ENCODE measurements around the gene COL26A1.
"Not testable (repeated sequence)": the region's sequence is repeated elsewhere in the genome, so short reads cannot be mapped to it uniquely, and the experiment has no call there.

The COL26A1 gene

DNA sequence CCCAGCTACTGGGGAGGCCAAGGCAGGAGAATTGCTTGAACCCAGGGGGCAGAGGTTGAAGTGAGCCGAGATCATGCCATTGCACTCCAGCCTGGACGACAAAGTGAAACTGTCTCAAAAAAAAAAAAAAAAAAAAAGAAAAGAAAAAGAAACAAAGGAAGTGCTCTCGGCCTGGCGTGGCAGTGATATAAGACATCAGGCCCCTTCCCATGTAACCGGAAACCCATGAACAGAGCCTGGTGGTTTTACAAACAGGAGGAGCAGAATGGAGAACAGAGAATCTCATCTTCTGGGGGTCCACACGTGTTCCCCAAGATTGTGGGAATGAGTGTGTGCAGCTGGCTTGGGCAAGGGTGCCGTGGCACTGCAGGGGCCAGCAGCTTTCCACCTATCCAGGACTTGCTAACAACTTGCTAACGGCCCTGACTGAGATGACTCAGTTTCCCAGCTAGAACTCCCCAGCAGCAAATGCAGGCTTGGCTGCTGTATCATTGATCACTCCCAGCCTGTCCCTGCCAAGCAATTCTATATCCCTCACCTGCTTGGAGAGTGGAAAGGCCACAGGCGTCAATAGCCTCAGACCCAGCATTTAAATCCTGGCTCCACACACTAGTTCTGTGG is 103.0 kb downstream of the COL26A1 start:
- Histone ChIP-seq H3K9ac (ENCODE audit: insufficient read length) (no peak overlapping the region), H3K4me3 (no peak overlapping the region), H3K27ac (no peak overlapping the region), H3K9me3 (ENCODE audit: low read depth, low read length) (no peaks in the 10 kb centered on the region), H3K36me3 (ENCODE audit: insufficient read depth, low read length) (no peaks in the 10 kb centered on the region)
- TF ChIP-seq POLR2AphosphoS5 (IDR thresholded peaks at IDR 0.05; ENCODE audit: borderline replicate concordance, low read depth, low read length) (no peak), EZH2 (IDR thresholded peaks at IDR 0.05) (no peak), FOXP2 (optimal IDR thresholded peaks at IDR 0.05; ENCODE audit: control extremely low read depth, extremely low read length, insufficient read depth) (no peak)
- DNase-seq (ENCODE audit: low read depth, low spot score) = no peak

DNA sequence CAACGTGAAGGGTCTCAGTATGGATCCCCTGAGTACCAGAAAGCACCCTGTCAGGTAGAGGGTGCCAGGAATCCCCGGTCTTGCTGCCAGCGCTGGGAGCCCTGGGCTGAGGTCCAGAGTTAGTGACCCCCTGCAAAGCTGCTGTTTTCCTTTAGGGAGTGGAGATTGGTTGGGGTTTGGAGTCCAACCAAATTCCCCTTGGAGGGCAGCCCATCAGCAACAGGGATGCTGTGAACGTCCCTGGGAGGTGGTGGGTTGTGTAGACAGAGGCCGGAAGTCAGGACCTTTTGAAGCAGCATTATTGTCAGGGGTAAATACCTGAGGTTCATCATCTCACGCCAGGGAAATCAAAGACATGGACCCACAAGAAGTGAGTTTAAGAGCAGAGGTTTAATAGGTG is 104.2 kb downstream of the COL26A1 start:
- H3K27ac ChIP-seq = no peak overlapping the region
- no peak for TF ChIP-seq POLR2AphosphoS5 (IDR thresholded peaks at IDR 0.05; ENCODE audit: borderline replicate concordance, low read depth, low read length)
- TF ChIP-seq EZH2 (IDR thresholded peaks at IDR 0.05) = no peak
- no peak for TF ChIP-seq FOXP2 (optimal IDR thresholded peaks at IDR 0.05; ENCODE audit: control extremely low read depth, extremely low read length, insufficient read depth)
- no peak overlapping the region for H3K4me3 ChIP-seq
- no peak overlapping the region for H3K9ac ChIP-seq (ENCODE audit: insufficient read length)
- H3K36me3 ChIP-seq (ENCODE audit: insufficient read depth, low read length) = no peaks in the 10 kb centered on the region
- no peak for DNase-seq (ENCODE audit: low read depth, low spot score)
- no peaks in the 10 kb centered on the region for H3K9me3 ChIP-seq (ENCODE audit: low read depth, low read length)

DNA sequence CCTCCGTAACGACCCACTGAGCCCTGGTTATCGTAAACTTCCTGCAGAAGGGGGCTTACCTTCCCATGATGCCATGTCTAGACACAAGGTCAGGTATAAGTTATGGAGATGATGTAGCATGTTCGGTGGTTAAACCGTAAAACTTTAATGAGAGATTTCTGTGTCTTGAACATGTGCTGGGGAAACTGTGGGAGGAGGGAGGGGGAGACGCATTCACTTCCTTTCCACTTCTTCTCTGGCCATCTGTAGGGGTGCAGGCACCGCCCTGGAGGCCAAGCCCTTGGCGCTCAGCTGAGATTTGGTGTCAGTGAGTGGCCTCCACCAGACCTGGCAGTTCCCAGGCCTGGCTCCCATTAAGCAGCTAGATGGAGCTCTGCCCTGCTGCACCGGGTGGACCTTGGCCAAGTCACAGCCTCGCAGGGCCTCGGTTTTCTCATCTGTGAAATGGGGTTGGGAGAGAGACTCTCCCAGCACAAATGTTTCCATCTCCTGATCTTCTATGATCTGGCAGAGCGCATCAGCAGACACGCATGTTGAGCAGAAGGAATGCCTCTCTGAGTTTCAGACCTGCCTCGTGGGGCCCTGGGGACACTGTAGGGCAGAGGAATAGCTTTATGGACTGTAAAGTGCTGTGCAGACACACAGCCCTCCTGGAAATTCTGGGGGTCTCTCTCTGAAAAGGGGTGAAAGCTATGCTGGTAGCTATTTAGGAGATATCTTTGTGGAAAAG is 106.0 kb downstream of the COL26A1 start:
- no peak overlapping the region for H3K27ac ChIP-seq
- DNase-seq (ENCODE audit: low read depth, low spot score) = no peak
- no peak for TF ChIP-seq FOXP2 (optimal IDR thresholded peaks at IDR 0.05; ENCODE audit: control extremely low read depth, extremely low read length, insufficient read depth)
- TF ChIP-seq POLR2AphosphoS5 (IDR thresholded peaks at IDR 0.05; ENCODE audit: borderline replicate concordance, low read depth, low read length) = no peak
- no peak for TF ChIP-seq EZH2 (IDR thresholded peaks at IDR 0.05)

DNA sequence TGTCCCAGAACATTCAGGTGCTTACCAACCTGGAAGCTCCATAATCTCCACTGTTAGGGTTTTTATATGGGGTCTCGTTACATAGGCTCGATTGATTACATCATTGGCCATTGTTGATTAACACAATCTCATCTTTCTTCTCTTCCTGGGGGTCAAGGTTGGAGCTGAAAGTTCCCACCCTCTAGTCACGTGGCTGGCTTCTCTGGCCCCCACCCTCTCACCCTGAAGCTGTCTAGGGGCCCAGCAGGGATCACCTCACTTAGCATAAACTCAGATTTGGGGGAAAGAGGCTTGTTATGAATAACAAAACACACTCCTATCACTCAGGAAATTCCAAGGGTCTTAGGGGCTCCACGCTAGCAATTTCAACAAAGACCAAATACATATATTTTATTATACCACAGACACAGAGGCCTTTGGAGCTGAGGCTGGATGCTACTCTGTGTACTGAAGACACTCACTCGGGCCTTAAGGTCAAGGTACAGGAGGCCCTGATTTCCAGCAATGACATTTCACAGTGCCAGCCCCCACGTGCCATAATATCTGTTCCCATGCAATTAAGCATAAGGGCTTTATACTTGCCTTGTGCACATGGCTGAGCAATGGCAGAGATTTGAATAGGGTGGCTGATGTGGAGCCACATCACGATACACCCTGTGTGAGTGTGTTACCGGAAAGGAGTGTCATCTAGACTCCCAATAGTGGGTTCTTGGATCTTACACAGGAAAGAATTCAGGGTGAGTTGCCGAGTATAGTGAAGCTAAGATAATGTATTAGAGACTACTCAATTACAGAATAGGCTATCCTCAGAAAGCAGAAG is 108.2 kb downstream of the COL26A1 start:
- H3K27ac ChIP-seq = no peak overlapping the region
- no peak overlapping the region for H3K9ac ChIP-seq (ENCODE audit: insufficient read length)
- H3K9me3 ChIP-seq (ENCODE audit: low read depth, low read length) = no peaks in the 10 kb centered on the region
- TF ChIP-seq EZH2 (IDR thresholded peaks at IDR 0.05) (no peak), FOXP2 (optimal IDR thresholded peaks at IDR 0.05; ENCODE audit: control extremely low read depth, extremely low read length, insufficient read depth) (no peak), POLR2AphosphoS5 (IDR thresholded peaks at IDR 0.05; ENCODE audit: borderline replicate concordance, low read depth, low read length) (no peak)
- H3K4me3 ChIP-seq = no peak overlapping the region
- H3K36me3 ChIP-seq (ENCODE audit: insufficient read depth, low read length) = no peaks in the 10 kb centered on the region
- DNase-seq (ENCODE audit: low read depth, low spot score) = no peak

More for the DNA sequence above, 106.0 kb downstream of the COL26A1 start:
- no peak overlapping the region for H3K4me3 ChIP-seq
- no peak overlapping the region for H3K9ac ChIP-seq (ENCODE audit: insufficient read length)
- no peaks in the 10 kb centered on the region for H3K36me3 ChIP-seq (ENCODE audit: insufficient read depth, low read length)
- no peaks in the 10 kb centered on the region for H3K9me3 ChIP-seq (ENCODE audit: low read depth, low read length)

DNA sequence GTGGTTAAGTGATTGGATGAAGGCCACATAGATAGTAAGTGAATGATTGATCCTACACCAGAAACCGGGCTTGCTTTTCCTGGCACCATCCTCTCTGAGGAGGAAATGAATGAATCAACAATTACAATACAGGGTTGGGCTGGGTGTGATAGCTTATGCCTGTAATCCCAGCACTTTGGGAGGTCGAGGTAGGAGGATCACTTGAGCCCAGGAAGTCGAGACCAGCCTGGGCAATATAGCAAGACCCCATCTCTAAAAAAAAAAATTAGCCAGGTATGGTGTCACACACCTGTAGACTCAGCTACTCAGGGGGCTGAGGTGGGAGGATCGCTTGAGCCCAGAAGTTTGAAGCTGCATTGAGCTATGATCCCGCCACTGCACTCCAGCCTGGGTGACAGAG is 111.5 kb downstream of the COL26A1 start:
- DNase-seq (ENCODE audit: low read depth, low spot score) = no peak
- no peaks in the 10 kb centered on the region for H3K36me3 ChIP-seq (ENCODE audit: insufficient read depth, low read length)
- TF ChIP-seq EZH2 (IDR thresholded peaks at IDR 0.05) (no peak), FOXP2 (optimal IDR thresholded peaks at IDR 0.05; ENCODE audit: control extremely low read depth, extremely low read length, insufficient read depth) (no peak), POLR2AphosphoS5 (IDR thresholded peaks at IDR 0.05; ENCODE audit: borderline replicate concordance, low read depth, low read length) (no peak)
- no peak overlapping the region for H3K9ac ChIP-seq (ENCODE audit: insufficient read length)
- no peaks in the 10 kb centered on the region for H3K9me3 ChIP-seq (ENCODE audit: low read depth, low read length)
- no peak overlapping the region for H3K27ac ChIP-seq
- H3K4me3 ChIP-seq = no peak overlapping the region

DNA sequence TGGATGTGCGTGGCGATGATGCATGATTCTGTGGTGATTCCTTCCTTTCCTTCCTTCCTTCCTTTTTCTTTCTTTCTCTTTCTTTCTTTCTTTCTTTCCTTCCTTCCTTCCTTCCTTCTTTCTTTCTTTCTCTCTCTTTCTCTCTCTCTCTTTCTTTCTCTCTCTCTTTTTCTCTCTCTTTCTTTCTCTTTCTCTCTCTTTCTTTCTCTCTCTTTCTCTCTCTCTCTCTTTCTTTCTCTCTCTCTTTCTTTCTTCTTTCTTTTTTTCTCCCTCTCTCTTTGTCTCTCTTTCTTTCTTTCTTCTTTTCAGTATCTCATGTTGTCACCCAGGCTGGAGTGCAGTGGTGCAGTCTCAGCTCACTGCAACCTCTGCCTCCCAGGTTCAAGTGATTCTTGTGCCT is 113.0 kb downstream of the COL26A1 start:
- not testable (repeated sequence) for H3K36me3 ChIP-seq (ENCODE audit: insufficient read depth, low read length); H3K27ac ChIP-seq; DNase-seq (ENCODE audit: low read depth, low spot score); H3K9ac ChIP-seq (ENCODE audit: insufficient read length); H3K4me3 ChIP-seq; H3K9me3 ChIP-seq (ENCODE audit: low read depth, low read length)

DNA sequence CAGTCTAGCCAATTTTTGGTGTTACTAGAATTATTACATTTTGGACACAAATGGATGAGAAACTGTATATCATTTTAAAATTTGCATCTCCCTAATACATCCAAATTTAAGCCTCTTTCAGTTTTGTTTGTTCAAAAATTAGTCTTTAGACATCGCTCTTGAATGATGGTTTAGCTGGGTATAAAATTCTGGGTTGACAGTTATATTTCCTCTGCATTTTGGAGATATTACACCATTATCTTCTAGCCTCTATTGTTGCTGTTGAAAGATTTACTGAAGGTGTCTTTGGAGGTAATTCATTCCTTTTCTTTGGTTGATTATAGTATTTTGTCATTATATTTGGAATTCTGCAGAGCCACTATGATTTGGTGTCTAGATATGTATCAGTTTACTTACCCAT is 116.5 kb downstream of the COL26A1 start:
- Histone ChIP-seq H3K9me3 (ENCODE audit: low read depth, low read length) (no peaks in the 10 kb centered on the region), H3K4me3 (no peak overlapping the region), H3K9ac (ENCODE audit: insufficient read length) (no peak overlapping the region), H3K36me3 (ENCODE audit: insufficient read depth, low read length) (no peaks in the 10 kb centered on the region), H3K27ac (no peak overlapping the region)
- TF ChIP-seq EZH2 (IDR thresholded peaks at IDR 0.05) (no peak), FOXP2 (optimal IDR thresholded peaks at IDR 0.05; ENCODE audit: control extremely low read depth, extremely low read length, insufficient read depth) (no peak), POLR2AphosphoS5 (IDR thresholded peaks at IDR 0.05; ENCODE audit: borderline replicate concordance, low read depth, low read length) (no peak)
- no peak for DNase-seq (ENCODE audit: low read depth, low spot score)

DNA sequence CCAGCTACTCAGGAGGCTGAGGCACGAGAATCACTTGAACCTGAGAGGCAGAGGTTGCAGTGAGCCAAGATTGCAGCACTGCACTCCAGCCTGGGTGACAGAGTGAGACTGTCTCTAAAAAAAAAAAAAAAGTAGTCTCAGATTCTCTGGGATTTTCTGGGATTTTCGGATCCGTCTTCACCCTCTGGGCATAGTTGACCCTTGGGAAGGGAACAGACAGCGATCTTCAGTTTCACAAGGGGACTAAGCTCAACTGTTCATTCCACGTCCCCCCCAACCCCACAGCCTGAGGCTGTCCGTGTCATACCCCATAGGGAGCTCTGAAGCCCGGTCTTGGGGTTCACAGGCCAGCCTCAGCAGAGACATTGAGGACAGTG is 123.4 kb downstream of the COL26A1 start:
- not testable (repeated sequence) for DNase-seq (ENCODE audit: low read depth, low spot score); H3K36me3 ChIP-seq (ENCODE audit: insufficient read depth, low read length); H3K9me3 ChIP-seq (ENCODE audit: low read depth, low read length); H3K27ac ChIP-seq; H3K9ac ChIP-seq (ENCODE audit: insufficient read length)
- peak overlapping the region; percentile 40 for H3K4me3 ChIP-seq

Measured in SK-N-MC (cell line).